ENCODE results near the gene SHKBP1.

The SHKBP1 gene

DNA sequence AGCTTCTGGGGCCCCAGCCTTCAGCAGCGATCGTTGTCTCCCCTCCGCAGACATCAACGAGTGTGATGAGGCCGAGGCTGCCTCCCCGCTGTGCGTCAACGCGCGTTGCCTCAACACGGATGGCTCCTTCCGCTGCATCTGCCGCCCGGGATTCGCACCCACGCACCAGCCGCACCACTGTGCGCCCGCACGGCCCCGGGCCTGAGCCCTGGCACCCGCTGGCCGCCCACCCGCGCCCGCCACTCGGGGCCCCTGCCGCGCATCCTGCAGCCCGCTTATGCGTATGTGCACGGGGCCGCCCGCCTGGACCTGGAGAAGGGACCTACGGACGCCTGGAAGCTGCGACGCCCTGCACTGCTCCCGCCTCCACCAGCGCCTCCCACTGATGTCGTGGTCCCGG lies 52.7 kb downstream of the SHKBP1 start (continued):
- TF ChIP-seq, protein P1, sequence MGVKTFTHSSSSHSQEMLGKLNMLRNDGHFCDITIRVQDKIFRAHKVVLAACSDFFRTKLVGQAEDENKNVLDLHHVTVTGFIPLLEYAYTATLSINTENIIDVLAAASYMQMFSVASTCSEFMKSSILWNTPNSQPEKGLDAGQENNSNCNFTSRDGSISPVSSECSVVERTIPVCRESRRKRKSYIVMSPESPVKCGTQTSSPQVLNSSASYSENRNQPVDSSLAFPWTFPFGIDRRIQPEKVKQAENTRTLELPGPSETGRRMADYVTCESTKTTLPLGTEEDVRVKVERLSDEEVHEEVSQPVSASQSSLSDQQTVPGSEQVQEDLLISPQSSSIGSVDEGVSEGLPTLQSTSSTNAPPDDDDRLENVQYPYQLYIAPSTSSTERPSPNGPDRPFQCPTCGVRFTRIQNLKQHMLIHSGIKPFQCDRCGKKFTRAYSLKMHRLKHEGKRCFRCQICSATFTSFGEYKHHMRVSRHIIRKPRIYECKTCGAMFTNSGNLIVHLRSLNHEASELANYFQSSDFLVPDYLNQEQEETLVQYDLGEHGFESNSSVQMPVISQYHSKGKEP (tag by site-specific recombination; IDR thresholded peaks at IDR 0.05), result no peak

DNA sequence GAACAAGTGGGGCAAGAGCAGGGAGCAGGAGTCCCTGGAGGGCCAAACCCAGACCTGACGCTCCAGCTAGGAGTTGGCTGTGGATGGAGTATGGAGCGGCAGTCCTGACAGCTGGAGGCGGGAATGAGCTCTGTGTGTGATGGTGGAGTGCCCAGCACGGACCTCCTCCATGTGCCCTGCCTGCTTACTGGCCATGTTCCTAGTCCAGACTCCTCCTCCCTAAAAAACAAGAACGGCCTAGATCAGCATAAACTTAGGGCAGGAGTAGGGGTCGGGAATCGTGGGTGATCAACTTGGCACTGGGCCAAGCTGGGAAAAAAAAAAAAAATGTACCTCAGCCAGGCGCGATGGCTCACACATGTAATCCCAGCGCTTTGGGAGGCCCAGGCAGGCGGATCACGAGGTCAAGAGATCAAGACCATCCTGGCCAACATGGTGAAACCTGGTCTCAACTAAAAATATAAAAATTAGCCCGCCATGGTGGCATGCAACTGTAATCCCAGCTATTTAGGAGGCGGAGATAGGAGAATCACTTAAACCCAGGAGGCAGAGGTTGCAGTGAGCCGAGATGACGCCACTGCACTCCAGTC lies 54.0 kb downstream of the SHKBP1 start:
- TF ChIP-seq, protein P2, sequence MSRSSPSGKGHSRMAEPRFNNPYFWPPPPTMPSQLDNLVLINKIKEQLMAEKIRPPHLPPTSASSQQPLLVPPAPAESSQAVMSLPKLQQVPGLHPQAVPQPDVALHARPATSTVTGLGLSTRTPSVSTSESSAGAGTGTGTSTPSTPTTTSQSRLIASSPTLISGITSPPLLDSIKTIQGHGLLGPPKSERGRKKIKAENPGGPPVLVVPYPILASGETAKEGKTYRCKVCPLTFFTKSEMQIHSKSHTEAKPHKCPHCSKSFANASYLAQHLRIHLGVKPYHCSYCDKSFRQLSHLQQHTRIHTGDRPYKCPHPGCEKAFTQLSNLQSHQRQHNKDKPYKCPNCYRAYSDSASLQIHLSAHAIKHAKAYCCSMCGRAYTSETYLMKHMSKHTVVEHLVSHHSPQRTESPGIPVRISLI (tag by site-specific recombination; IDR thresholded peaks at IDR 0.05), result peak; percentile 46; the same call in 1 of the 2 replicates
- TF ChIP-seq ZNF155 (tag by site-specific recombination; IDR thresholded peaks at IDR 0.05) (no peak), ZNF169 (tag by site-specific recombination; IDR thresholded peaks at IDR 0.05) (no peak), ZBTB21 (tag by site-specific recombination; IDR thresholded peaks at IDR 0.05) (0 out of 2 replicates have a peak, but pooled peaks have one; percentile 9), ZNF426 (tag by site-specific recombination; IDR thresholded peaks at IDR 0.05) (no peak), ZBTB17 (tag by site-specific recombination; IDR thresholded peaks at IDR 0.05) (peak; percentile 23; the same call in 1 of the 2 replicates), ZNF561 (tag by site-specific recombination; IDR thresholded peaks at IDR 0.05; ENCODE audit: borderline replicate concordance) (0 out of 2 replicates have a peak, but pooled peaks have one; percentile 23), ZBTB48 (tag by site-specific recombination; IDR thresholded peaks at IDR 0.05) (peak; percentile 69), EGR2 (tag by site-specific recombination; IDR thresholded peaks at IDR 0.05; ENCODE audit: low read depth) (peak; percentile 47), SP7 (tag by site-specific recombination; IDR thresholded peaks at IDR 0.05) (0 out of 2 replicates have a peak, but pooled peaks have one; percentile 23)
- TF ChIP-seq, protein P3, sequence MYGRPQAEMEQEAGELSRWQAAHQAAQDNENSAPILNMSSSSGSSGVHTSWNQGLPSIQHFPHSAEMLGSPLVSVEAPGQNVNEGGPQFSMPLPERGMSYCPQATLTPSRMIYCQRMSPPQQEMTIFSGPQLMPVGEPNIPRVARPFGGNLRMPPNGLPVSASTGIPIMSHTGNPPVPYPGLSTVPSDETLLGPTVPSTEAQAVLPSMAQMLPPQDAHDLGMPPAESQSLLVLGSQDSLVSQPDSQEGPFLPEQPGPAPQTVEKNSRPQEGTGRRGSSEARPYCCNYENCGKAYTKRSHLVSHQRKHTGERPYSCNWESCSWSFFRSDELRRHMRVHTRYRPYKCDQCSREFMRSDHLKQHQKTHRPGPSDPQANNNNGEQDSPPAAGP (tag by site-specific recombination; IDR thresholded peaks at IDR 0.05), result 0 out of 2 replicates have a peak, but pooled peaks have one; percentile 59
- TF ChIP-seq, protein P1 (tag by site-specific recombination; IDR thresholded peaks at IDR 0.05), result peak; percentile 53; the same call in 1 of the 2 replicates
- POLR2A ChIA-PET, result interaction anchor here (0.7 to 1.4 kb wide), 4 partner anchors 21 to 848 kb away, joined by 3 to 6 read pairs (median 4); no protein-coding TSS in a partner anchor

DNA sequence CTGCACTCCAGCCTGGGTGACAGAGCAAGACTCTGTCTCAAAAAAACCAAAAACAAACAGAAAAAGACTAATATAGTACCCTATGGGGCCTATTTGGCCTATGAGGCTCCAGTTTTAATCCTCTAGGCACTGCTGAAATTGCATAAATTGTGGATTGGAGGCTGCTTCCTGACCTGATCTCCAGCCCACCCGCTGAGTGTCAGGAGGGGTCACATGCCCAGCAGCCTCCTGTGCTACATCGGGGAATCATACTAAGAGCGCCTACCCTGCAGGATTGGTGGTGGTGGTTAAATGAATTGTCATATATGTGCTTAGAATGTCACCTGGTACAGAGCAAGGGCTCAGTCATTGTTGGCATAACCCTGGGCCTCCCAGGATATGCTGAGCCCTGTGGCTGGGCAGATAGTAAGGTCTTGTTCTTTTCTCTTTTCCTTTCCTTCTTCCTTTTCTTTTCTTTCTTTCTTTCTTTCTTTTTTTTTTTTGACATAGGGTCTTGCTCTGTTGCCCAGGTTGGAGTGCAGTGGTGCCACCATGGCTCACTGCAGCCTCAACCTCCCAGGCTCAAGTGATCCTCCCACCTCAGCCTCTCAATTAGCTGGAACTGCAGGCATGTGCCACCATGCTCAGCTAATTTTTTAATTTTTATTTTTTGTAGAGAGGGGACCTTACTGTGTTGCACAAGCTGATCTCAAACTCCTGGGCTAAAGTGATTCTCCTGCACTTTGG lies 55.8 kb downstream of the SHKBP1 start:
- Histone ChIP-seq H3K36me3 (ENCODE audit: control insufficient read depth in 2 of 2, insufficient read depth in 1 of 2, low read length in 2 of 2) (no peaks in the 10 kb centered on the region; a peak in 1 of 3 replicates), H3K4me3 (ENCODE audit: low read depth, low read length) (no peak overlapping the region), H3K4me1 (ENCODE audit: control insufficient read depth, insufficient read depth, low read length) (no peaks in the 10 kb centered on the region), H3K9me3 (ENCODE audit: control insufficient read depth, insufficient read depth, low read depth, low read length) (no peaks in the 10 kb centered on the region; the same call in 1 of the 2 replicates), H3K27ac (ENCODE audit: extremely low read depth, low read depth, low read length) (no peak overlapping the region)
- ChIA-PET POLR2A (no interaction called here), CTCF (interaction anchor here (0.6 to 11.7 kb wide), 15 partner anchors 10 to 328 kb away, joined by 3 to 470 read pairs (median 42); partner anchors contain the start of gene LTBP4)
- TF ChIP-seq REPIN1 (tag by site-specific recombination; IDR thresholded peaks at IDR 0.05; ENCODE audit: low read depth), result no peak
- peak; percentile 24; the same call in 1 of the 2 replicates for TF ChIP-seq PRDM1 (tag by site-specific recombination; IDR thresholded peaks at IDR 0.05)
- TF ChIP-seq ZNF23 (tag by site-specific recombination; IDR thresholded peaks at IDR 0.05; ENCODE audit: borderline replicate concordance), result no peak
- TF ChIP-seq, protein P4, sequence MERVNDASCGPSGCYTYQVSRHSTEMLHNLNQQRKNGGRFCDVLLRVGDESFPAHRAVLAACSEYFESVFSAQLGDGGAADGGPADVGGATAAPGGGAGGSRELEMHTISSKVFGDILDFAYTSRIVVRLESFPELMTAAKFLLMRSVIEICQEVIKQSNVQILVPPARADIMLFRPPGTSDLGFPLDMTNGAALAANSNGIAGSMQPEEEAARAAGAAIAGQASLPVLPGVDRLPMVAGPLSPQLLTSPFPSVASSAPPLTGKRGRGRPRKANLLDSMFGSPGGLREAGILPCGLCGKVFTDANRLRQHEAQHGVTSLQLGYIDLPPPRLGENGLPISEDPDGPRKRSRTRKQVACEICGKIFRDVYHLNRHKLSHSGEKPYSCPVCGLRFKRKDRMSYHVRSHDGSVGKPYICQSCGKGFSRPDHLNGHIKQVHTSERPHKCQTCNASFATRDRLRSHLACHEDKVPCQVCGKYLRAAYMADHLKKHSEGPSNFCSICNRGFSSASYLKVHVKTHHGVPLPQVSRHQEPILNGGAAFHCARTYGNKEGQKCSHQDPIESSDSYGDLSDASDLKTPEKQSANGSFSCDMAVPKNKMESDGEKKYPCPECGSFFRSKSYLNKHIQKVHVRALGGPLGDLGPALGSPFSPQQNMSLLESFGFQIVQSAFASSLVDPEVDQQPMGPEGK (tag by site-specific recombination; IDR thresholded peaks at IDR 0.05), result no peak
- TF ChIP-seq ZNF121 (tag by site-specific recombination; IDR thresholded peaks at IDR 0.05), result peak; percentile 97
- TF ChIP-seq ZIC2 (tag by site-specific recombination; IDR thresholded peaks at IDR 0.05), result 0 out of 2 replicates have a peak, but pooled peaks have one; percentile 14
- no peak for TF ChIP-seq ZNF585B (tag by site-specific recombination; IDR thresholded peaks at IDR 0.05)
- TF ChIP-seq ZNF394 (tag by site-specific recombination; IDR thresholded peaks at IDR 0.05; ENCODE audit: borderline replicate concordance), result no peak
- TF ChIP-seq, protein P5, sequence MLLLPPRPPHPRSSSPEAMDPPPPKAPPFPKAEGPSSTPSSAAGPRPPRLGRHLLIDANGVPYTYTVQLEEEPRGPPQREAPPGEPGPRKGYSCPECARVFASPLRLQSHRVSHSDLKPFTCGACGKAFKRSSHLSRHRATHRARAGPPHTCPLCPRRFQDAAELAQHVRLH (tag by site-specific recombination; IDR thresholded peaks at IDR 0.05), result no peak
- no peak for TF ChIP-seq ZNF426 (tag by site-specific recombination; IDR thresholded peaks at IDR 0.05)
- no peak for TF ChIP-seq ZNF76 (tag by site-specific recombination; IDR thresholded peaks at IDR 0.05; ENCODE audit: borderline replicate concordance, low read depth)

More for the DNA sequence above, 54.0 kb downstream of the SHKBP1 start:
- CTCF ChIA-PET, result interaction anchor here (0.6 to 11.7 kb wide), 10 partner anchors 11 to 458 kb away, joined by 3 to 470 read pairs (median 4); partner anchors contain the start of gene LTBP4
- Histone ChIP-seq H3K4me3 (ENCODE audit: low read depth, low read length) (no peak overlapping the region), H3K27ac (ENCODE audit: extremely low read depth, low read depth, low read length) (no peak overlapping the region), H3K4me1 (ENCODE audit: control insufficient read depth, insufficient read depth, low read length) (no peaks in the 10 kb centered on the region), H3K9me3 (ENCODE audit: control insufficient read depth, insufficient read depth, low read depth, low read length) (no peaks in the 10 kb centered on the region; the same call in 1 of the 2 replicates), H3K36me3 (ENCODE audit: control insufficient read depth in 2 of 2, insufficient read depth in 1 of 2, low read length in 2 of 2) (peaks cover 0 to 2% of the 10 kb centered on the region in 2 experiments; a peak in 2 of 3 replicates)
